ENCODE measurements around the gene MKX.

GRCh38 chr10:27655296-27655695, 90.3 kb downstream of the MKX start:
- TF ChIP-seq HINFP (tag; conservative IDR thresholded peaks at IDR 0.05; ENCODE audit: low read depth) (no peak), CTCF (IDR thresholded peaks at IDR 0.05 in 2 of 3, conservative IDR thresholded peaks at IDR 0.05 in 1 of 3; ENCODE audit: insufficient read depth in 2 of 3, low read depth in 1 of 3, low read length in 3 of 3) (no peak), EZH2 (IDR thresholded peaks at IDR 0.05; ENCODE audit: borderline replicate concordance, low read depth, low read length) (no peak)
